Measurements from ENCODE around the gene KHDC1L.
"Not testable (repeated sequence)": the region's sequence is repeated elsewhere in the genome, so short reads cannot be mapped to it uniquely, and the experiment has no call there.

Gene KHDC1L

GRCh38 chr6:73225396-73225795, at the start of gene KHDC1L:
Gene KHDC1L (minus strand): TSS chr6:73225496. CDS start chr6:73225408, 88 bp downstream.
- DNase-seq = no peak

GRCh38 chr6:73269296-73269695, 44.0 kb upstream of the KHDC1L start:
- DNase-seq = not testable (repeated sequence)

- not testable (repeated sequence) for DNase-seq
These were observed 43.6 kb upstream of the KHDC1L start for GRCh38 chr6:73268896-73269295.

GRCh38 chr6:73264446-73264845, 39.1 kb upstream of the KHDC1L start:
- no peak for DNase-seq

- DNase-seq = no peak
These were observed 38.2 kb upstream of the KHDC1L start for GRCh38 chr6:73263570-73263909.

GRCh38 chr6:73262671-73263569, 37.6 kb upstream of the KHDC1L start, which contains the start of gene KHDC1:
Gene KHDC1 (minus strand): TSS chr6:73263196. CDS start chr6:73242517, 20,679 bp downstream.
- DNase-seq = peak; percentile 84

GRCh38 chr6:73258721-73259120, 33.4 kb upstream of the KHDC1L start:
- no peak for DNase-seq

GRCh38 chr6:73254323-73254722, 29.0 kb upstream of the KHDC1L start:
- not testable (repeated sequence) for DNase-seq

- DNase-seq = no peak
These were observed 27.4 kb upstream of the KHDC1L start for GRCh38 chr6:73252703-73253102.

GRCh38 chr6:73250016-73250415, 24.7 kb upstream of the KHDC1L start:
- DNase-seq = no peak

GRCh38 chr6:73248192-73248903, 23.1 kb upstream of the KHDC1L start:
- DNase-seq = no peak

GRCh38 chr6:73242001-73242400, 16.7 kb upstream of the KHDC1L start:
- no peak for DNase-seq

GRCh38 chr6:73240730-73241129, 15.4 kb upstream of the KHDC1L start:
- no peak for DNase-seq

GRCh38 chr6:73236144-73236750, 11.0 kb upstream of the KHDC1L start:
- no peak for DNase-seq

- no peak for DNase-seq
These were observed 9.4 kb upstream of the KHDC1L start for GRCh38 chr6:73234733-73235132.

- not testable (repeated sequence) for DNase-seq
These were observed 8.7 kb upstream of the KHDC1L start for GRCh38 chr6:73233971-73234370.

GRCh38 chr6:73233048-73233447, 7.8 kb upstream of the KHDC1L start:
- no peak for DNase-seq

- no peak for DNase-seq
These were observed 6.7 kb upstream of the KHDC1L start for GRCh38 chr6:73231986-73232391.

GRCh38 chr6:73227606-73228255, 2.4 kb upstream of the KHDC1L start:
- no peak for DNase-seq

- no peak for DNase-seq
These were observed 8.4 kb downstream of the KHDC1L start for GRCh38 chr6:73216859-73217258.

GRCh38 chr6:73209117-73209516, 16.2 kb downstream of the KHDC1L start:
- no peak for DNase-seq

- DNase-seq = no peak
These were observed 18.0 kb downstream of the KHDC1L start for GRCh38 chr6:73207221-73207837.

- DNase-seq = no peak
These were observed 21.0 kb downstream of the KHDC1L start for GRCh38 chr6:73204252-73204651.
